Activated T-helper 9 cell treated with anti-CD3 and anti-CD28 coated beads, Interleukin-2, amount 50 U/mL, for 16 hours (primary cell): ENCODE data around the gene EIF5A2.

ENCODE experiments used
- DNase-seq: peaks from one replicate; pipeline ENCODE4 v3.0.0-alpha.2; 2020; ENCODE audit warnings: low read depth

Gene EIF5A2

DNA sequence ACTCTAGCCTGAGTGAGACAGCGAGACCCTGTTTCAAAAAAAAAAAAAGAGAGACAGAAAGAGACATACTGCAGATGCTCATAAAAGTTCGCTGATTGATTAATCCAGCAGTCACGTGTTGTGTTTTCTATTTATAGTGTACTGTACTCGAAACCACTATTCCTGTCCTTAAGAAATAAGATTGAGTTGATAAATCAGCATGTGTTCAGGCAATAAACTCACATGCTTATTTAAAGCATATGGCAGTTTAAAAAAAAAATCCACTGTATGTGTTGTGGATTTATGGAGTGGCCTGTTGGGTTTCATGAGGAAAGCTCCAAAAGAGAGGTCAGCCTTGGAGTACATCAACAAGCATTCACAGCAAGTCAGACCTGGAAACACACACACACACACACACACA lies 56.1 kb downstream of the EIF5A2 start:
- DNase-seq = no peak

DNA sequence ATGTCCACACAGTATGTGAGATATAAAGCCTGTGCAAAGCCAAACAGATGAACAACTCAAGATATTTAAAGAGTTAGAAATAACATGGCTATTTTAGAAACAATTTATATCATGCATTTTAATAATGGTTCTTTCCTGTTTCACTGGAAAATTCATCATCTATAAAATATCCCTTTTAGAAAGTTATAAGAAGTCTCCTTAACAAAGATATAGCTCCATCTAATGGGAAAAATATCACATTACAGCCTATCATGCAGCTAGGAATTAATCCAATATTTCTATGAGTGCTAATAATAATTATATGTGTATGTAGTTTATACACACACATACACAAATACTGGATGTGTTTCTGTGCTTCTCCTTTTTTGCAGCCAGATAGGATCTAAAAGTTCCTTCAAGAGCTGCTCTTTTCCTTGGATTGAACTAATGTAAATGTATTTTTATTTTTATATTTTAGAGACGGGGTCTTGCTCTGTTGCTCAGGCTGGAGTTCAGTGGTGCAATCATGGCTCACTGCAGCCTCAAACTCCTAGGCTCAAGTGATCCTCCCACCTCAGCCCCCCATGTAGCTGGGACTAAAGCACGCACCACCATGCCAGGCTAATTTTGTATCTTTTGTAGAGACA lies 60.0 kb downstream of the EIF5A2 start:
- no peak for DNase-seq

DNA sequence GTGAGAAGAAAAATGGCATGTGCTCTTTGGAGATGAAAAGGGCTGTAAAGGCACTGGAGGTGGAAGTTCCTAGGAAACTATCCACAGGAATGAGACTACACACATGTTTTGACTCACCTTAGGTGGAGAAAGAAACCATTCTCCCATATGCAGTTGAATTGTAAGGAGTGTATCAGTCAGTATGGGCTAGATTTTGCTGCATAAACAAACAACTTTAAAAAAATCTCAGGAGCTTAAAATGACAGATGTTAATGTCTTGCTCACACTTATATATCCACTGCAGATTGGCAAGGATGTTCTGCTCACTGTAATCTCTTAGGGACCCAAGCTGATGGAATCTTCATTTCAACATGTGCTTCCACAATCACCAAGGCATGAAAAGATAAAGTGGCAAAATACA lies 64.1 kb downstream of the EIF5A2 start:
- no peak for DNase-seq

DNA sequence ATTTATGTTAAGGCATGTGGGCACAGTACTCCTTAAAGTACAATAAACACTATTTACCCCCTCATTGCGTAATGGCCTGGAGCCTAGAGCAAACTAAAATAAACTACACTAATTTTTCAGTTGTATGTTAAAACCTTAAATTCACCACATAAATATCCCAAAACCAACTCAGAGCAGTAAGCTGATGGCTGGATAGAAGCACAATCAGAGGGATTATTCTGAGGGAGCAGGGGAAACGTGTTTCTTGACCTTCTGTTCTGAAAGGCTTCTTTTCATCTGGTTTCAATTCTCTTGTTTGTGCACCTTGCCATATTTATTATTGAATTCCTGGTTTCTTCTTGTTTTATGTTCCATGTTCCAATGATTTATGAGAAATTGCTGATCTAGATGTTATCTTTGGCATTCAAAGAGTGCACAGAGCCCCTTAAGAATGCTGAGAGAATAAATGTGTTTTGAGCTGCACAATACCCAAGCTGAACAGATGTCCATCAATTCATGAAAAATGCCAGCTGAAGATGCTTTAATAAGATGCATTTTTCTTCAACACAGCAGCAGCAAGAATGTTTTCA lies 68.1 kb downstream of the EIF5A2 start:
- no peak for DNase-seq

DNA sequence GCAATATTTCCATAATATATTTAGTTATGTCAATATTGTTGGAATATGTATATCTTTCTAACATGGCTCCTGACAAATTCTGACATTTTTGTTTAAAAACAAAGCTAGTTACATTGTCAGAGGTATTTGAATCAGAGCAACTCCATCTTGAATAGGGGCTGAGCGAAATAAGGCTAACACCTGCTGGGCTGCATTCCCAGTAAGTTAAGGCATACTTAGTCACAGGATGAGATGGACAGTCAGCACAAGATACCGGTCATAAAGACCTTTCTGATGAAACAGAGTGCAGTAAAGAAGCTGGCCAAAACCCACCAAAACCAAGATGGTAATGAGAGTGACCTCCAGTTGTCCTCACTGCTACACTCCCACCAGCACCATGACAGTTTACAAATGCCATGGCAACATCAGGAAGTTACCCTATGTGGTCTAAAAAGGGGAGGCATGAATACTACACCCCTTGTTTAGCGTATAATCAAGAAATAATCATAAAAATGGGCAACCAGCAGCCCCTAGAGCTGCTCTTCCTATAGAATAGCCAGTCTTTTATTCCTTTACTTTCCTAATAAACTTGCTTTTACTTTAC lies 68.8 kb downstream of the EIF5A2 start:
- DNase-seq = no peak
